SU-DHL-6 (cell line): ENCODE data around the gene SEC62.
A peak's percentile ranks its signal among the peaks of the same experiment; 100 is the strongest.

Experiments
- H2AFZ ChIP-seq: fragments of 200-600 bp; sonication (generic); 2 replicates; pipeline ENCODE4 v1.6.1; 2014; ENCODE audit warnings: low read depth, mild to moderate bottlenecking, moderate library complexity, mixed read lengths, antibody characterized with exemption, low read length; ENCODE audit not compliant: severe bottlenecking
- H3F3A ChIP-seq: fragments of 200-600 bp; shearing (Covaris generic); 2 replicates; pipeline ENCODE4 v1.6.0; 2016; ENCODE audit warnings: antibody characterized with exemption, mild to moderate bottlenecking; ENCODE audit not compliant: insufficient read depth
- H3K27ac ChIP-seq: fragments of 200-600 bp; sonication (generic); 2 replicates; pipeline ENCODE4 v1.5.1; 2016; ENCODE audit warnings: low read depth, mild to moderate bottlenecking, low read length, moderate library complexity, mixed read lengths
- H3K27me3 ChIP-seq: fragments of 200-600 bp; sonication (generic), shearing (Covaris generic); 2 replicates; pipeline ENCODE4 v1.6.0; 2014; ENCODE audit warnings: mild to moderate bottlenecking, low read length
- H3K36me3 ChIP-seq: fragments of 200-600 bp; sonication (generic); 2 replicates; pipeline ENCODE4 v1.6.1; 2014; ENCODE audit warnings: mild to moderate bottlenecking, low read length, mixed read lengths
- H3K4me2 ChIP-seq: fragments of 300-600, 200-600 bp; shearing (Covaris generic), sonication (generic); 2 replicates; pipeline ENCODE4 v1.6.0; 2014; ENCODE audit warnings: low read length, low read depth, mild to moderate bottlenecking; ENCODE audit not compliant: poor library complexity, severe bottlenecking
- H3K4me3 ChIP-seq: fragments of 200-600 bp; sonication (generic); 2 replicates; pipeline ENCODE4 v1.5.1; 2014; ENCODE audit warnings: antibody characterized with exemption, low read length, mild to moderate bottlenecking, mixed read lengths; ENCODE audit not compliant: insufficient read depth, poor library complexity, severe bottlenecking
- H3K79me2 ChIP-seq: fragments of 200-600 bp; sonication (generic); 2 replicates; pipeline ENCODE4 v1.6.1; 2014; ENCODE audit warnings: mild to moderate bottlenecking, low read length, moderate library complexity; ENCODE audit not compliant: insufficient read depth
- H3K9ac ChIP-seq: fragments of 200-600 bp; sonication (generic); 2 replicates; pipeline ENCODE4 v1.7.0; 2014; ENCODE audit warnings: mild to moderate bottlenecking, low read length
- H3K9me2 ChIP-seq: fragments of 200-600 bp; sonication (generic); replicated peaks from 2 replicates; pipeline ENCODE4 v1.6.1; 2014; ENCODE audit warnings: low read length; ENCODE audit not compliant: insufficient read depth
- H3K9me3 ChIP-seq: fragments of 200-600 bp; sonication (generic); 2 replicates; pipeline ENCODE4 v1.6.1; 2014; ENCODE audit warnings: low read length, mixed read lengths; ENCODE audit not compliant: insufficient read depth
- H4K20me1 ChIP-seq: fragments of 200-600 bp; sonication (generic); 2 replicates; pipeline ENCODE4 v1.6.1; 2014; ENCODE audit warnings: low read depth, mild to moderate bottlenecking, antibody characterized with exemption, low read length, moderate library complexity, mixed read lengths
- EZH2phosphoT487 ChIP-seq: fragments of 200-600 bp; sonication (generic), shearing (Covaris generic); conservative IDR thresholded peaks from 2 replicates; pipeline ENCODE4 v1.6.1; 2018; ENCODE audit warnings: mild to moderate bottlenecking, antibody characterized with exemption, low read length, moderate library complexity, mixed read lengths
- TF ChIP-seq, protein P1 (sequence below): fragments of 200-600 bp; sonication (generic); IDR thresholded peaks from one replicate; pipeline ENCODE4 v1.5.1; 2017; ENCODE audit warnings: antibody characterized with exemption, mild to moderate bottlenecking, low read length, moderate library complexity; ENCODE audit not compliant: insufficient read depth, poor library complexity, severe bottlenecking

SEC62 gene

DNA sequence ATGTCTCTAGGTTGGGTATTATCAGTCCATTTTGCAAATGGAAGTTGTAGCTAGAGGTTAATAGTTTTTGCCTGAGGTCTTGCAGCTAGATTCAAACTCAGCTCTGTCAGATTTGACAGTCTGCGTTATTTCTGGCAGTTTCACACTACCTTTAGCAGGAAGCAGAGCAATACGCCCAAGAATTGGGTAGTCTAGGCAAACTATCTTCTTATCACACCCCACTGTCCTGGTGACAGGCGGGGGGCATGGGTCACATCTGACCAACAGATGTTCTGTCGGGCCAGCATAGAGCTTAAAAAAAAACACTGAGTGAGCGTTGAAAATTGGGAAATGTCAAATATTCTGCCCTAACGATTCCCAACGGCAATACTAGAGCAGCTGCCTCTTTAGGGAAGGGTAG is 76.9 kb downstream of the SEC62 start:
- H3K9me2 ChIP-seq = no peaks in the 10 kb centered on the region
- no peak overlapping the region for H3K9ac ChIP-seq
- H3K4me3 ChIP-seq = no peak overlapping the region
- H3K4me2 ChIP-seq = no peak overlapping the region
- H3K36me3 ChIP-seq = no peaks in the 10 kb centered on the region
- H3F3A ChIP-seq = peaks cover 11% of the 10 kb centered on the region; the same call in 1 of the 2 replicates
- H3K79me2 ChIP-seq = no peaks in the 10 kb centered on the region
- H3K27ac ChIP-seq = no peak overlapping the region
- TF ChIP-seq, protein P1, sequence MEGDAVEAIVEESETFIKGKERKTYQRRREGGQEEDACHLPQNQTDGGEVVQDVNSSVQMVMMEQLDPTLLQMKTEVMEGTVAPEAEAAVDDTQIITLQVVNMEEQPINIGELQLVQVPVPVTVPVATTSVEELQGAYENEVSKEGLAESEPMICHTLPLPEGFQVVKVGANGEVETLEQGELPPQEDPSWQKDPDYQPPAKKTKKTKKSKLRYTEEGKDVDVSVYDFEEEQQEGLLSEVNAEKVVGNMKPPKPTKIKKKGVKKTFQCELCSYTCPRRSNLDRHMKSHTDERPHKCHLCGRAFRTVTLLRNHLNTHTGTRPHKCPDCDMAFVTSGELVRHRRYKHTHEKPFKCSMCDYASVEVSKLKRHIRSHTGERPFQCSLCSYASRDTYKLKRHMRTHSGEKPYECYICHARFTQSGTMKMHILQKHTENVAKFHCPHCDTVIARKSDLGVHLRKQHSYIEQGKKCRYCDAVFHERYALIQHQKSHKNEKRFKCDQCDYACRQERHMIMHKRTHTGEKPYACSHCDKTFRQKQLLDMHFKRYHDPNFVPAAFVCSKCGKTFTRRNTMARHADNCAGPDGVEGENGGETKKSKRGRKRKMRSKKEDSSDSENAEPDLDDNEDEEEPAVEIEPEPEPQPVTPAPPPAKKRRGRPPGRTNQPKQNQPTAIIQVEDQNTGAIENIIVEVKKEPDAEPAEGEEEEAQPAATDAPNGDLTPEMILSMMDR = no peak
- TF ChIP-seq EZH2phosphoT487 = no peak
- no peaks in the 10 kb centered on the region for H3K9me3 ChIP-seq
- no peaks in the 10 kb centered on the region for H3K27me3 ChIP-seq
- H4K20me1 ChIP-seq = no peaks in the 10 kb centered on the region
- no peak overlapping the region for H2AFZ ChIP-seq

DNA sequence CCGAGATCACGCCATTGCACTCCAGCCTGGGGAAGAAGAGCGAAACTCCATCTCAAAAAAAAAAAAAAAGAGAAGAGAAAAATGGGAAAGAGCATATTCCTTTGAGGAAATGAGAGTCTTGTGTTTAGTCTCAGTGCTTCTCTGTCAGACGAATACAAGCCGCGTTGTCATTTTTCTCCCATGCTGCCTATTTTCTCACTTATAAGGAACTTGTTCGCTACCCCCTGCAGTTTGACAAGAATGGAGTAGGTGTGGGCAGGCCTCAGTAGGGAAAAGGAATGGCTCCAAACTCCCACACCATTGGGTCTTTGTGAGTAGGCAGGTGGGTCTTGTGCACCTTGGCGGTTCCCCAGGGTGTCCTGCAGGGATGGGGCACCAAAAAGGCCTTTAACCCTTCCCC is 77.7 kb downstream of the SEC62 start:
- Histone ChIP-seq H3K9me3 (no peaks in the 10 kb centered on the region), H3K9me2 (no peaks in the 10 kb centered on the region), H3K79me2 (no peaks in the 10 kb centered on the region), H4K20me1 (no peaks in the 10 kb centered on the region), H2AFZ (no peak overlapping the region), H3K27me3 (no peaks in the 10 kb centered on the region), H3K36me3 (no peaks in the 10 kb centered on the region), H3F3A (0 out of 2 replicates have a peak, but pooled peaks cover 4% of the 10 kb centered on the region), H3K9ac (no peak overlapping the region), H3K4me3 (no peak overlapping the region), H3K27ac (peak overlapping the region; percentile 17; the same call in 1 of the 2 replicates), H3K4me2 (peak overlapping the region; percentile 24)
- no peak for TF ChIP-seq EZH2phosphoT487
- TF ChIP-seq, protein P1 = no peak

DNA sequence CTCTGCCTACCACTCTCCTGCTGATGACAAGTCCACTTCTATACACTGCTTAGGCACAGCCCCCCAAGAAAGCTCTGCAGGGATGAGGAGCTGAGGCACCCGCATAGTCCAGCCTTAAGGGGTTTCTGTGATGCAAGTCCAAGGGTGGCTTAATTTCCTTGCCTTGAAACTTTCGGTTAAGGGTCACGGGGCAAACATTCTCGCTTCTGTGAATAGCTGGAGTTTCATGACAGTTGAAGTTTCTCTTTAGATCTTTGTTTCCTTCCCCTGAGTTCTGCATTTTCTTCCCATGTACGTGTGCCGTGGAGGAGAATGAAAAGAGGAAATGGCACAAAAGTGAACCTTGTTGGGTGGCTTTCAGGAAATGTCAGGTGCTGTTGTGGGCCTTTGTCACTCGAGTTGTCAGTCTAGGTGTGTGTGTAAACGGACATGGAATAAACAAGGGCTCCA is 78.2 kb downstream of the SEC62 start:
- Histone ChIP-seq H3K9me3 (no peaks in the 10 kb centered on the region), H3K36me3 (no peaks in the 10 kb centered on the region), H3K79me2 (no peaks in the 10 kb centered on the region), H2AFZ (peak overlapping the region; percentile 4), H4K20me1 (no peaks in the 10 kb centered on the region), H3K4me2 (peak overlapping the region; percentile 24), H3K9ac (no peak overlapping the region), H3F3A (0 out of 2 replicates have a peak, but pooled peaks cover under 1% of the 10 kb centered on the region), H3K27me3 (no peaks in the 10 kb centered on the region), H3K9me2 (no peaks in the 10 kb centered on the region), H3K27ac (peak overlapping the region; percentile 17; the same call in 1 of the 2 replicates), H3K4me3 (no peak overlapping the region)
- TF ChIP-seq, protein P1 = no peak
- no peak for TF ChIP-seq EZH2phosphoT487
